GM12878 (cell line): ENCODE measurements around the gene MKNK1.

Source experiments
- BACH1 ChIP-seq: fragments of 450-650 bp; IDR thresholded peaks from 2 replicates; pipeline ENCODE4 v1.6.1; 2017; ENCODE audit warnings: mild to moderate bottlenecking, borderline replicate concordance
- CTCF ChIP-seq, 3 experiments: IDR thresholded peaks in 2 of 3; conservative IDR thresholded peaks in 1 of 3; 2 replicates each; pipeline ENCODE4 v1.5.1; 2011; ENCODE audit warnings: low read depth in 3 of 3, low read length in 3 of 3, mild to moderate bottlenecking in 3 of 3, control low read depth in 2 of 3, moderate library complexity in 2 of 3, inconsistent platforms in 1 of 3, mixed read lengths in 1 of 3; ENCODE audit not compliant: control insufficient read depth in 2 of 3, insufficient read depth in 1 of 3; ENCODE audit errors: extremely low read depth in 1 of 3
- MAX ChIP-seq: IDR thresholded peaks from 2 replicates; pipeline ENCODE4 v1.6.1; 2012; ENCODE audit warnings: low read depth, low read length, improper control_type of control experiment
- USF2 ChIP-seq: IDR thresholded peaks from 2 replicates; pipeline ENCODE4 v1.6.1; 2011; ENCODE audit warnings: low read depth, low read length, improper control_type of control experiment, borderline replicate concordance

DNA sequence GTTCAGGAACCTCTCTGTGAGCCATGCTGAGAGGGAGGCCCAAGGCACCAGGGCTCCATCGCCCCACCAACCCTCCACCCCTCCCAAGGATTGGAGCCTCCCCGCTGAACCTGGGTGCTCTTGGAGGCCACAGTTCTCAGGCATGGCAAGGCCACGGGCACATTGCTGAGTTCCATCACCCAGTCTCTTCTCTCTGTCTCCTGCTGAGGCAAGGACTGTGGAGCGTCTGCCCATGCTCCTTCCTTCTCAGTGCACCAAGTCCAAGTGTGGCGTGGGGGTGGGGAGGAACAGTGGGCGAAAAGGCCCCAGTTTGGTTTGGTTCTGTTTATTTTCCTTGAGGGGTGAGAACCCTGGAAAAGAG is 49.9 kb downstream of the MKNK1 start:
- TF ChIP-seq USF2, result no peak
- no peak for TF ChIP-seq MAX
- no peak for TF ChIP-seq CTCF (IDR thresholded peaks at IDR 0.05 in 2 of 3, conservative IDR thresholded peaks at IDR 0.05 in 1 of 3; ENCODE audit: control insufficient read depth in 2 of 3, extremely low read depth in 1 of 3, insufficient read depth in 1 of 3, low read depth in 3 of 3, low read length in 3 of 3)
- no peak for TF ChIP-seq BACH1
